HepG2 (cell line): ENCODE measurements around the gene S100P. TPM values are rescaled to one million over a fixed set of nuclear protein-coding genes. Genes with fewer than 3 reads are reported as not detected.

Experiments used
- CERS6 ChIP-seq: sonication (generic); formaldehyde crosslinking; IDR thresholded peaks from 2 replicates; pipeline ENCODE4 v1.5.0; 2020; ENCODE audit warnings: missing genetic modification reagents
- E2F5 ChIP-seq: sonication (generic); formaldehyde crosslinking; conservative IDR thresholded peaks from 2 replicates; pipeline ENCODE4 v1.4.0; 2020; ENCODE audit warnings: missing genetic modification reagents
- GATAD2A ChIP-seq: IDR thresholded peaks from 2 replicates; pipeline ENCODE4 v1.6.1; 2016
- HMGA1 ChIP-seq: sonication (generic); formaldehyde crosslinking; conservative IDR thresholded peaks from 2 replicates; pipeline ENCODE4 v1.4.0; 2020; ENCODE audit warnings: missing genetic modification reagents
- IRF2 ChIP-seq: IDR thresholded peaks from 2 replicates; pipeline ENCODE4 v1.6.1; 2018; ENCODE audit warnings: missing genetic modification reagents, missing compliant biosample characterization
- PCBP1 ChIP-seq: fragments of 200-400 bp; formaldehyde crosslinking; IDR thresholded peaks from 2 replicates; pipeline ENCODE4 v1.6.1; 2017; ENCODE audit warnings: mild to moderate bottlenecking, low read depth, low read length, borderline replicate concordance
- REPIN1 ChIP-seq: sonication (generic); formaldehyde crosslinking; IDR thresholded peaks from 2 replicates; pipeline ENCODE4 v1.8.0; 2022; ENCODE audit warnings: missing genetic modification reagents, low read depth, mild to moderate bottlenecking, borderline replicate concordance
- SRF ChIP-seq: IDR thresholded peaks from 2 replicates; pipeline ENCODE4 v1.6.1; 2011; ENCODE audit warnings: mild to moderate bottlenecking, low read depth, low read length, moderate library complexity
- SSRP1 ChIP-seq: IDR thresholded peaks from 2 replicates; pipeline ENCODE4 v1.6.1; 2016; ENCODE audit warnings: control low read depth
- TOPORS ChIP-seq: sonication (generic); formaldehyde crosslinking; IDR thresholded peaks from 2 replicates; pipeline ENCODE4 v1.8.0; 2023; ENCODE audit warnings: mild to moderate bottlenecking, missing genetic modification reagents
- YY1 ChIP-seq: IDR thresholded peaks from 2 replicates; pipeline ENCODE4 v1.6.1; 2011; ENCODE audit warnings: low read length, low read depth, moderate library complexity, mild to moderate bottlenecking; ENCODE audit not compliant: insufficient read depth, insufficient replicate concordance
- ZBTB25 ChIP-seq: IDR thresholded peaks from 2 replicates; pipeline ENCODE4 v1.6.1; 2018; ENCODE audit warnings: missing genetic modification reagents
- ZEB1 ChIP-seq: IDR thresholded peaks from 2 replicates; pipeline ENCODE4 v1.6.1; 2012; ENCODE audit warnings: mild to moderate bottlenecking, low read depth, inconsistent platforms; ENCODE audit not compliant: insufficient replicate concordance
- ZNF205 ChIP-seq: IDR thresholded peaks from 2 replicates; pipeline ENCODE4 v1.6.1; 2018; ENCODE audit warnings: missing biosample characterization, missing genetic modification reagents
- ZNF44 ChIP-seq: sonication (generic); formaldehyde crosslinking; IDR thresholded peaks from 2 replicates; pipeline ENCODE4 v1.5.1; 2020; ENCODE audit warnings: mild to moderate bottlenecking, missing genetic modification reagents
- ZNF546 ChIP-seq: sonication (generic); formaldehyde crosslinking; conservative IDR thresholded peaks from 2 replicates; pipeline ENCODE4 v1.8.1; 2023; ENCODE audit warnings: mild to moderate bottlenecking, missing genetic modification reagents
- ZNF672 ChIP-seq: sonication (generic); formaldehyde crosslinking; IDR thresholded peaks from 2 replicates; pipeline ENCODE4 v1.8.1; 2022; ENCODE audit warnings: missing genetic modification reagents
- ZNF776 ChIP-seq: sonication (generic); formaldehyde crosslinking; IDR thresholded peaks from 2 replicates; pipeline ENCODE4 v1.4.0; 2020; ENCODE audit warnings: mild to moderate bottlenecking, missing genetic modification reagents
- polyA plus RNA-seq, 8 experiments: library from polyadenylated mRNA; depleted of rRNA in 3 of 8; stranded (reverse) in 7 of 8; unstranded in 1 of 8; fragments of >200 nt; fragmentation: Illumina TruSeq in 4 of 8; extraction: Trizol in 4 of 8; gene quantifications; 2 replicates each; pipeline versions ENCODE4 v1.2.1 to v1.2.3, GENCODE V29; 2011 to 2016; ENCODE audit warnings: low read depth in 4 of 8, missing spikeins in 1 of 8, mixed read lengths in 1 of 8; ENCODE audit not compliant: insufficient read depth in 1 of 8
- total RNA-seq, 5 experiments: library from RNA; depleted of rRNA; stranded (reverse); fragments of >200 nt; fragmentation: Illumina TruSeq; extraction: Trizol; gene quantifications; 2 replicates each; pipeline ENCODE4 v1.2.3, GENCODE V29; 2016; ENCODE audit warnings: low read depth in 1 of 5
- TF ChIP-seq, protein P1 (sequence below): sonication (generic); formaldehyde crosslinking; IDR thresholded peaks from 2 replicates; pipeline ENCODE4 v1.8.0; 2022; ENCODE audit warnings: missing genetic modification reagents, low read depth, mild to moderate bottlenecking, borderline replicate concordance
- TF ChIP-seq, protein P2 (sequence below): sonication (generic); formaldehyde crosslinking; conservative IDR thresholded peaks from 2 replicates; pipeline ENCODE4 v1.8.1; 2023; ENCODE audit warnings: missing genetic modification reagents
- TF ChIP-seq, protein P3 (sequence below): sonication (generic); formaldehyde crosslinking; IDR thresholded peaks from 2 replicates; pipeline ENCODE4 v1.4.0; 2020; ENCODE audit warnings: mild to moderate bottlenecking, low read depth, missing genetic modification reagents

S100P gene
- total and polyA plus RNA-seq, 2 of the 13 experiments (the other 11 are each of a cell fraction or from before 2014, with no cell fraction given): 278 to 1,649 TPM

GRCh38 chr4:6695660-6696610, 2.3 kb downstream of the S100P start (continued):
- TF ChIP-seq ZBTB25 (CRISPR knock-in tag): peak; percentile 95
- TF ChIP-seq ZNF205 (CRISPR knock-in tag): peak; percentile 88; the same call in 1 of the 2 replicates
- peak; percentile 89 for TF ChIP-seq YY1
- peak; percentile 94 for TF ChIP-seq IRF2
- TF ChIP-seq, protein P1, sequence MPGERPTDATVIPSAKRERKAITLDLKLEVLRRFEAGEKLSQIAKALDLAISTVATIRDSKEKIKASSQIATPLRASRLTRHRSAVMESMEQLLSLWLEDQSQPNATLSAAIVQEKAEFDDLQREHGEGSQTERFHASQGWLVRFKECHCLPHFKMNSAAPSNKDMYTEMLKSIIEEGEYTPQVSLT: no peak
- no peak for TF ChIP-seq E2F5
- TF ChIP-seq SRF: no peak
- no peak for TF ChIP-seq ZEB1
- TF ChIP-seq ZNF672 (CRISPR knock-in tag): no peak
- peak; percentile 94 for TF ChIP-seq GATAD2A (CRISPR knock-in tag)
- TF ChIP-seq PCBP1: no peak
- no peak; the same call in 1 of the 2 replicates for TF ChIP-seq SSRP1 (CRISPR knock-in tag)
- TF ChIP-seq HMGA1 (CRISPR knock-in tag): no peak
- TF ChIP-seq ZNF776 (CRISPR knock-in tag): no peak
- no peak for TF ChIP-seq ZNF44
- TF ChIP-seq, protein P2, sequence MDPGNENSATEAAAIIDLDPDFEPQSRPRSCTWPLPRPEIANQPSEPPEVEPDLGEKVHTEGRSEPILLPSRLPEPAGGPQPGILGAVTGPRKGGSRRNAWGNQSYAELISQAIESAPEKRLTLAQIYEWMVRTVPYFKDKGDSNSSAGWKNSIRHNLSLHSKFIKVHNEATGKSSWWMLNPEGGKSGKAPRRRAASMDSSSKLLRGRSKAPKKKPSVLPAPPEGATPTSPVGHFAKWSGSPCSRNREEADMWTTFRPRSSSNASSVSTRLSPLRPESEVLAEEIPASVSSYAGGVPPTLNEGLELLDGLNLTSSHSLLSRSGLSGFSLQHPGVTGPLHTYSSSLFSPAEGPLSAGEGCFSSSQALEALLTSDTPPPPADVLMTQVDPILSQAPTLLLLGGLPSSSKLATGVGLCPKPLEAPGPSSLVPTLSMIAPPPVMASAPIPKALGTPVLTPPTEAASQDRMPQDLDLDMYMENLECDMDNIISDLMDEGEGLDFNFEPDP (CRISPR knock-in tag): no peak
- TF ChIP-seq, protein P3, sequence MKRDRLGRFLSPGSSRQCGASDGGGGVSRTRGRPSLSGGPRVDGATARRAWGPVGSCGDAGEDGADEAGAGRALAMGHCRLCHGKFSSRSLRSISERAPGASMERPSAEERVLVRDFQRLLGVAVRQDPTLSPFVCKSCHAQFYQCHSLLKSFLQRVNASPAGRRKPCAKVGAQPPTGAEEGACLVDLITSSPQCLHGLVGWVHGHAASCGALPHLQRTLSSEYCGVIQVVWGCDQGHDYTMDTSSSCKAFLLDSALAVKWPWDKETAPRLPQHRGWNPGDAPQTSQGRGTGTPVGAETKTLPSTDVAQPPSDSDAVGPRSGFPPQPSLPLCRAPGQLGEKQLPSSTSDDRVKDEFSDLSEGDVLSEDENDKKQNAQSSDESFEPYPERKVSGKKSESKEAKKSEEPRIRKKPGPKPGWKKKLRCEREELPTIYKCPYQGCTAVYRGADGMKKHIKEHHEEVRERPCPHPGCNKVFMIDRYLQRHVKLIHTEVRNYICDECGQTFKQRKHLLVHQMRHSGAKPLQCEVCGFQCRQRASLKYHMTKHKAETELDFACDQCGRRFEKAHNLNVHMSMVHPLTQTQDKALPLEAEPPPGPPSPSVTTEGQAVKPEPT (CRISPR knock-in tag): no peak
- no peak for TF ChIP-seq CERS6 (CRISPR knock-in tag)
- TF ChIP-seq TOPORS (CRISPR knock-in tag): 0 out of 2 replicates have a peak, but pooled peaks have one; percentile 51
- TF ChIP-seq ZNF546 (CRISPR knock-in tag): no peak
- no peak; the same call in 1 of the 2 replicates for TF ChIP-seq REPIN1 (CRISPR knock-in tag)
